Brain microvascular endothelial cell (primary cell): ENCODE data around the gene DBF4B.

Experiments
- DNase-seq: peaks from one replicate; pipeline ENCODE4 v3.0.0-alpha.2; 2020
- H3K27ac ChIP-seq: fragments of 250-450 bp; sonication (Bioruptor Pico); 2 replicates; pipeline ENCODE4 v1.5.1; 2020; ENCODE audit warnings: mild to moderate bottlenecking, moderate library complexity
- H3K27me3 ChIP-seq: fragments of 250-450 bp; sonication (Bioruptor Pico); replicated peaks from 2 replicates; pipeline ENCODE4 v1.5.1; 2020; ENCODE audit warnings: mild to moderate bottlenecking
- H3K36me3 ChIP-seq: fragments of 250-450 bp; sonication (Bioruptor Pico); replicated peaks from 2 replicates; pipeline ENCODE4 v1.5.1; 2020; ENCODE audit warnings: mild to moderate bottlenecking
- H3K4me3 ChIP-seq: 2 replicates; pipeline ENCODE4 v1.5.1; 2011; ENCODE audit warnings: low read depth, mild to moderate bottlenecking, control low read depth, low read length, moderate library complexity
- in situ Hi-C: cut with HindIII; loops from 2 replicates; pipeline ENCODE4 v1.10.0; 2017; ENCODE audit warnings: low sequenced_read_pairs, low pct_ligation_motif_present
- TF ChIP-seq, protein P1 (sequence below): IDR thresholded peaks from 2 replicates; pipeline ENCODE4 v1.5.1; 2011; ENCODE audit warnings: low read depth, mild to moderate bottlenecking, moderate library complexity, low read length, control low read depth, inconsistent platforms; ENCODE audit errors: missing control alignments

The DBF4B gene

DNA sequence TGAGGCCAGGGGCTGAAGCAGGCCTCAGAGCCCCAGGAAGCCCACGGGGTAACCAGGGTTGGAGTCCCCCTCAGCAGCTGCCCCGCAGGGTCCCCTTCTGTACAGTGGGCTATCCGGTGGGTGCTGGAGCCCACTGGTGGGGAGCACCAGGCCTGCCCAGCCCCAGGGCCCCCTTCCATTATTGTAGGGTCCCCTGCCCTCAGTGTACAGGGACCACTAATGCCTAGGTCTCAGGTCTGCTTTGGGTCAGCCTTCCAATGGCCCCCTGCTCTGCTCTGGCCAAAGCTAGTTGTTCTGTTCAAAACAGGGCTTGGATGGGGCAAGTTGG, 51.4 kb downstream of the DBF4B start:
- H3K36me3 ChIP-seq: no peaks in the 10 kb centered on the region
- TF ChIP-seq, protein P1, sequence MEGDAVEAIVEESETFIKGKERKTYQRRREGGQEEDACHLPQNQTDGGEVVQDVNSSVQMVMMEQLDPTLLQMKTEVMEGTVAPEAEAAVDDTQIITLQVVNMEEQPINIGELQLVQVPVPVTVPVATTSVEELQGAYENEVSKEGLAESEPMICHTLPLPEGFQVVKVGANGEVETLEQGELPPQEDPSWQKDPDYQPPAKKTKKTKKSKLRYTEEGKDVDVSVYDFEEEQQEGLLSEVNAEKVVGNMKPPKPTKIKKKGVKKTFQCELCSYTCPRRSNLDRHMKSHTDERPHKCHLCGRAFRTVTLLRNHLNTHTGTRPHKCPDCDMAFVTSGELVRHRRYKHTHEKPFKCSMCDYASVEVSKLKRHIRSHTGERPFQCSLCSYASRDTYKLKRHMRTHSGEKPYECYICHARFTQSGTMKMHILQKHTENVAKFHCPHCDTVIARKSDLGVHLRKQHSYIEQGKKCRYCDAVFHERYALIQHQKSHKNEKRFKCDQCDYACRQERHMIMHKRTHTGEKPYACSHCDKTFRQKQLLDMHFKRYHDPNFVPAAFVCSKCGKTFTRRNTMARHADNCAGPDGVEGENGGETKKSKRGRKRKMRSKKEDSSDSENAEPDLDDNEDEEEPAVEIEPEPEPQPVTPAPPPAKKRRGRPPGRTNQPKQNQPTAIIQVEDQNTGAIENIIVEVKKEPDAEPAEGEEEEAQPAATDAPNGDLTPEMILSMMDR: no peak
- DNase-seq: no peak
- H3K4me3 ChIP-seq: no peak overlapping the region
- in situ Hi-C loops: no loop called here
- H3K27me3 ChIP-seq: peaks cover 5% of the 10 kb centered on the region
- H3K27ac ChIP-seq: no peak overlapping the region

DNA sequence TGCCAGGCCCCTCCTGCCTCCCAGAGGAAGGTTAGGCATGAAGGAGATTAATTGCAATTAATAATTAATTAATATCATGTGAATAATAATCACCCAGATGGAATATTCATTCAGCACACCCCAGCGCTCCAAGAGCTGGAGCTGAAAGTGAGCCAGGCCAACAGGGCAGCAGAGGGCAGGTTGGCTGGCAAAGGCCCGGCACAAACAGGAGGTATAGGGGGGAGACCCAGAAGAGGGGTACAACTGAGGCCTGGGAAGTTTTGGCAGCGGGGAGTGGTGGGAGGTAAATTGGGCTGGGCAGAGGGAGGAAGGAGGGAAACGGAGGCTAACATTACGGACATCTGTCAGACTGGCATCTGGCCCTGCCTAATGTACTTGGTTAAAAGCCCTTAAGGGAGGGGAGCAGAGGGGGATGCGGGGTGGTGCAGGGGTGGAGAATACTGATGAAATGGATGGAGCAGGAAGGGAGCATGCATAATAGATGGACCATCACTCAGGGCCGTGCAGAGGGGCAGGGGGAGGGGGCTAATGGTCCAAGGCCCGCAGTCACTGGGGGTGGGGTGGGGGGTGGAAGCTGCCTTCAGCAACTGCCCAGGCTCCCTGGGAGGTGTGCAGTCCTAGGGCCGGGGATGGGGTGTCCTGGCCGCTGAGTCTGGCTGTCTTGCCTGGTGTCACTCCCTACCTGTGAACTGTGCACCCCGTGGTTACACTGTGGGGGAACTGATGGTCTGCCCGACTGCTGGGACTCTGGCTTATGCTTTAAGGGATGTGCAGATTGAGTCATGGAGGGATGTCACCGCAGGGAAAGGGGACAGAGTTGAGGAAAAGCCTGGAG, 52.2 kb downstream of the DBF4B start:
- TF ChIP-seq, protein P1: no peak
- in situ Hi-C loops: no loop called here
- Histone ChIP-seq H3K27ac (no peak overlapping the region), H3K36me3 (no peaks in the 10 kb centered on the region), H3K27me3 (peaks cover 5% of the 10 kb centered on the region), H3K4me3 (no peak overlapping the region)
- DNase-seq: no peak

DNA sequence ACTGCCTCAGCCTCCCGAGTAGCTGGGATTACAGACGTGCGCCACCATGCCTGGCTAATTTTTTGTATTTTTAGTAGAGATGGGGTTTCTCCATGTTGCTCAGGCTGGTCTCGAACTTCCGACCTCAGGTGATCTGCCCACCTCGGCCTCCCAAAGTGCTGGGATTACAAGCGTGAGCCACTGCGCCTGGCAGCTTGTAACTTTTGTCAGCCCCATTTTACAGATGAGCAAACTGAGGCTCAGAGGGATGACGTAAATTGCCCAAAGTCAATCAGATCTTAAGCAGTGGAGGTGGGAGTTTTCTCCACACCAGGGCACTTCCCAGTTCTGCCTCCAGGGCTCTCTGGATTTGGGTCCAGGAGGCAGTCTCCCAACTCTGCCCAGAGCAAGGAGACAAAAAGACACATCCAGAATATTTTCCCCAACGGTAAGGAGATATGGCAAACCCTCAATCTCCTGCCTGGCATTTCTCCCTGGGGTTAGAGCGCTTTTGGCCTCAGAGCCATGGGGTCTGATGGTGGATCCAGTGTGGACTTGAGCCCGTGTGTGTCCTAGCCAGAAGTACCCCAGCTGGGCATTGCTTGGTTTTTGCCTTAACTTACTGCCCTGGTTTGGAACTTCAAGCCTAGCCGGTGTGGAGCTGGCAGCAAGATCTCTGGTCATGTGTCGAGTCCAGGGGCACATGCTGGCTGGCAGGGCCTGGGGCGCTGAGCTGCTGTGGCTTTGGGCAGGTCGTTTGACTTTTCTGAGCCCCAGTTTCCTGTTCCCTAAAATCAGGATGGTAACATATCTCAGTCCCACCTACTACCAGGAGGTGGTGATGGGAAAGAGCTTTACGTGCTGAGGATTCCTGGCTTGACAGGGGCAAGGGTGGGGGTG, 53.7 kb downstream of the DBF4B start:
- DNase-seq: no peak
- TF ChIP-seq, protein P1: peak; percentile 27
- Histone ChIP-seq H3K36me3 (no peaks in the 10 kb centered on the region), H3K27ac (no peak overlapping the region), H3K27me3 (peaks cover 5% of the 10 kb centered on the region), H3K4me3 (no peak overlapping the region)
- in situ Hi-C loops: no loop called here

DNA sequence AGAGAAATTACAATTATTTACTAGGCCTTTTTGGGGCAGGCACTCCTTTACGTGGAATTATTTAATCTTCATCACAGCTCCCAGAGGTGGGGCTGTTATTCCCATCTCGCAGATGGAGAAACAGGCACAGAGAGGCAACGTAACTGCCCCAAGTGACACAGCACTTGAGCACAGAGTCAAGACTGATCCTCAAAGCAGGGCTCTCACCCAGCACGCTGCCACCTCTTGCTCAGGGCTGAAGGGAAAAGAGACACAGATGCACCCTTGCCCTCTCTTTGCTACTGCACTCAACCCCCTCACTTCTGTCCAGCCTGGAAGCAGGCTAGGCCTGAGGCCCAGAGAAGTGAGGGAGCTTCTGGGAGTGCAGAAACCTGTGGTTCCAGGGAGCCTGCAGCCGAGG, 54.7 kb downstream of the DBF4B start:
- TF ChIP-seq, protein P1: no peak
- no peak overlapping the region for H3K27ac ChIP-seq
- no peak overlapping the region for H3K4me3 ChIP-seq
- in situ Hi-C loops: no loop called here
- H3K27me3 ChIP-seq: peaks cover 5% of the 10 kb centered on the region
- no peaks in the 10 kb centered on the region for H3K36me3 ChIP-seq
- no peak for DNase-seq

DNA sequence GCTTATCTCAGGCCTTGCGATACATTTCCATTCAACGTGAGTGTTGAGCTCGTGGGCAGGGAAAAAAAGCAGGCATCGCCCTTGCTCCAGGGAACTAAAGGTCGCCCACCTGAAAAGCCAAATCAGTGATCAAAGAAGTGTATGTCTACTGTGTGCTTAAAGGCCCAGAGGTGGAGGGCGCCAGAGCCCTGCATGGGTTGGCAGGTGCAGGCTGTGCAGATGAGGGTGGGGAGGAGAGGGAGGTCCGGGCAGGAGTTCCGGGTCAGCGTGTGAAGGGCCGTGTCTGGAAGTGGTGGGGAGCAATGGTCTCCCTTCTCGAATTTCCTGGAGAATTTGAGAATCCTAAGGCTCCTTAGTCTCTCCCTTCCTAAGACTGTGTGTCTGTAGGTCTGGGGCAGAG, 57.5 kb downstream of the DBF4B start:
- no peak overlapping the region for H3K27ac ChIP-seq
- in situ Hi-C loops: no loop called here
- TF ChIP-seq, protein P1: no peak
- H3K36me3 ChIP-seq: no peaks in the 10 kb centered on the region
- no peak for DNase-seq
- no peak overlapping the region for H3K4me3 ChIP-seq
- no peaks in the 10 kb centered on the region for H3K27me3 ChIP-seq
